ENCODE results near the gene SORT1.

DNA sequence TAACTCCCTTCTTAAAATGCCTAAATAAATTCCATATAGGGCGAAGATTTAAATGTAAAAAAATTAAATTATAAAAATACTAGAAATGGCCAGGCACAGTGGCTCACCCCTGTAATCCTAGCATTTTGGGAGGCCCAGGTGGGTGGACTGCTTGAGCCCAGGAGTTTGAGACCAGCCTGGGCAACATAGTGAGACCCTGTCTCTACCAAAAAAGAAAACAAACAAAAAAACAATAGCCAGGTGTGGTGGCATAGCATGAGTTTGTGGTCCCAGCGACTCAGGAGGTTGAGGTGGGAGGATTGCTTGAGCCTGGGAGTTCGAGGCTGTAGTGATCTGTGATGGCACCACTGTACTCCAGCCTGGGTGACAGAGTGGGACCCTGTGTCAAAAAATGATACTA lies 17.8 kb downstream of the SORT1 start:
- TF ChIP-seq, protein P1, sequence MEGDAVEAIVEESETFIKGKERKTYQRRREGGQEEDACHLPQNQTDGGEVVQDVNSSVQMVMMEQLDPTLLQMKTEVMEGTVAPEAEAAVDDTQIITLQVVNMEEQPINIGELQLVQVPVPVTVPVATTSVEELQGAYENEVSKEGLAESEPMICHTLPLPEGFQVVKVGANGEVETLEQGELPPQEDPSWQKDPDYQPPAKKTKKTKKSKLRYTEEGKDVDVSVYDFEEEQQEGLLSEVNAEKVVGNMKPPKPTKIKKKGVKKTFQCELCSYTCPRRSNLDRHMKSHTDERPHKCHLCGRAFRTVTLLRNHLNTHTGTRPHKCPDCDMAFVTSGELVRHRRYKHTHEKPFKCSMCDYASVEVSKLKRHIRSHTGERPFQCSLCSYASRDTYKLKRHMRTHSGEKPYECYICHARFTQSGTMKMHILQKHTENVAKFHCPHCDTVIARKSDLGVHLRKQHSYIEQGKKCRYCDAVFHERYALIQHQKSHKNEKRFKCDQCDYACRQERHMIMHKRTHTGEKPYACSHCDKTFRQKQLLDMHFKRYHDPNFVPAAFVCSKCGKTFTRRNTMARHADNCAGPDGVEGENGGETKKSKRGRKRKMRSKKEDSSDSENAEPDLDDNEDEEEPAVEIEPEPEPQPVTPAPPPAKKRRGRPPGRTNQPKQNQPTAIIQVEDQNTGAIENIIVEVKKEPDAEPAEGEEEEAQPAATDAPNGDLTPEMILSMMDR (conservative IDR thresholded peaks at IDR 0.05; ENCODE audit: low read depth, low read length): no peak
- TF ChIP-seq EZH2phosphoT487 (IDR thresholded peaks at IDR 0.05; ENCODE audit: borderline replicate concordance, low read length) (no peak), EZH2 (IDR thresholded peaks at IDR 0.05; ENCODE audit: low read length, unreplicated experiment) (no peak)
